Measurements from ENCODE around the gene HOXC10. TPM values are rescaled to one million over a fixed set of nuclear protein-coding genes. Genes with fewer than 3 reads are reported as not detected.

Gene HOXC10
- total and polyA plus RNA-seq, 2 experiments from 2014 or later = not detected

- H3K27me3 Mint-ChIP-seq (ENCODE audit: insufficient read depth, low read depth, poor library complexity) = peaks cover 98% of the 10 kb centered on the region
- Histone ChIP-seq H3F3A (replicated peaks; ENCODE audit: low read depth) (peaks cover 55% of the 10 kb centered on the region), H3K4me3 (peak overlapping the region; percentile 35; the same call in 1 of the 2 replicates), H3K36me3 (ENCODE audit: insufficient read depth) (no peaks in the 10 kb centered on the region; the same call in 1 of the 2 replicates), H4K20me1 (replicated peaks; ENCODE audit: insufficient read depth) (peaks cover 52% of the 10 kb centered on the region), H3K9me2 (ENCODE audit: insufficient read depth) (no peaks in the 10 kb centered on the region), H2AFZ (no peak overlapping the region), H3K79me2 (replicated peaks; ENCODE audit: insufficient read depth) (no peaks in the 10 kb centered on the region), H3K27me3 (ENCODE audit: insufficient read depth) (peaks cover 100% of the 10 kb centered on the region), H3K4me2 (peak overlapping the region; percentile 43), H3K27ac (ENCODE audit: low read depth) (no peak overlapping the region), H3K4me1 (ENCODE audit: insufficient read depth) (peaks cover 13% of the 10 kb centered on the region)
- no peak overlapping the region for H3K27ac Mint-ChIP-seq
- H3K4me3 Mint-ChIP-seq = no peak overlapping the region; the same call in 2 of the 3 replicates
- peaks cover 3% of the 10 kb centered on the region; the same call in 1 of the 3 replicates for H3K36me3 Mint-ChIP-seq (ENCODE audit: low read depth)
- H3K4me1 Mint-ChIP-seq = peaks cover 27% of the 10 kb centered on the region
- no peak for ATAC-seq
- peaks cover 6% of the 10 kb centered on the region for H3K9me3 Mint-ChIP-seq
- DNase-seq (ENCODE audit: low spot score) = no peak
- TF ChIP-seq, protein P1, sequence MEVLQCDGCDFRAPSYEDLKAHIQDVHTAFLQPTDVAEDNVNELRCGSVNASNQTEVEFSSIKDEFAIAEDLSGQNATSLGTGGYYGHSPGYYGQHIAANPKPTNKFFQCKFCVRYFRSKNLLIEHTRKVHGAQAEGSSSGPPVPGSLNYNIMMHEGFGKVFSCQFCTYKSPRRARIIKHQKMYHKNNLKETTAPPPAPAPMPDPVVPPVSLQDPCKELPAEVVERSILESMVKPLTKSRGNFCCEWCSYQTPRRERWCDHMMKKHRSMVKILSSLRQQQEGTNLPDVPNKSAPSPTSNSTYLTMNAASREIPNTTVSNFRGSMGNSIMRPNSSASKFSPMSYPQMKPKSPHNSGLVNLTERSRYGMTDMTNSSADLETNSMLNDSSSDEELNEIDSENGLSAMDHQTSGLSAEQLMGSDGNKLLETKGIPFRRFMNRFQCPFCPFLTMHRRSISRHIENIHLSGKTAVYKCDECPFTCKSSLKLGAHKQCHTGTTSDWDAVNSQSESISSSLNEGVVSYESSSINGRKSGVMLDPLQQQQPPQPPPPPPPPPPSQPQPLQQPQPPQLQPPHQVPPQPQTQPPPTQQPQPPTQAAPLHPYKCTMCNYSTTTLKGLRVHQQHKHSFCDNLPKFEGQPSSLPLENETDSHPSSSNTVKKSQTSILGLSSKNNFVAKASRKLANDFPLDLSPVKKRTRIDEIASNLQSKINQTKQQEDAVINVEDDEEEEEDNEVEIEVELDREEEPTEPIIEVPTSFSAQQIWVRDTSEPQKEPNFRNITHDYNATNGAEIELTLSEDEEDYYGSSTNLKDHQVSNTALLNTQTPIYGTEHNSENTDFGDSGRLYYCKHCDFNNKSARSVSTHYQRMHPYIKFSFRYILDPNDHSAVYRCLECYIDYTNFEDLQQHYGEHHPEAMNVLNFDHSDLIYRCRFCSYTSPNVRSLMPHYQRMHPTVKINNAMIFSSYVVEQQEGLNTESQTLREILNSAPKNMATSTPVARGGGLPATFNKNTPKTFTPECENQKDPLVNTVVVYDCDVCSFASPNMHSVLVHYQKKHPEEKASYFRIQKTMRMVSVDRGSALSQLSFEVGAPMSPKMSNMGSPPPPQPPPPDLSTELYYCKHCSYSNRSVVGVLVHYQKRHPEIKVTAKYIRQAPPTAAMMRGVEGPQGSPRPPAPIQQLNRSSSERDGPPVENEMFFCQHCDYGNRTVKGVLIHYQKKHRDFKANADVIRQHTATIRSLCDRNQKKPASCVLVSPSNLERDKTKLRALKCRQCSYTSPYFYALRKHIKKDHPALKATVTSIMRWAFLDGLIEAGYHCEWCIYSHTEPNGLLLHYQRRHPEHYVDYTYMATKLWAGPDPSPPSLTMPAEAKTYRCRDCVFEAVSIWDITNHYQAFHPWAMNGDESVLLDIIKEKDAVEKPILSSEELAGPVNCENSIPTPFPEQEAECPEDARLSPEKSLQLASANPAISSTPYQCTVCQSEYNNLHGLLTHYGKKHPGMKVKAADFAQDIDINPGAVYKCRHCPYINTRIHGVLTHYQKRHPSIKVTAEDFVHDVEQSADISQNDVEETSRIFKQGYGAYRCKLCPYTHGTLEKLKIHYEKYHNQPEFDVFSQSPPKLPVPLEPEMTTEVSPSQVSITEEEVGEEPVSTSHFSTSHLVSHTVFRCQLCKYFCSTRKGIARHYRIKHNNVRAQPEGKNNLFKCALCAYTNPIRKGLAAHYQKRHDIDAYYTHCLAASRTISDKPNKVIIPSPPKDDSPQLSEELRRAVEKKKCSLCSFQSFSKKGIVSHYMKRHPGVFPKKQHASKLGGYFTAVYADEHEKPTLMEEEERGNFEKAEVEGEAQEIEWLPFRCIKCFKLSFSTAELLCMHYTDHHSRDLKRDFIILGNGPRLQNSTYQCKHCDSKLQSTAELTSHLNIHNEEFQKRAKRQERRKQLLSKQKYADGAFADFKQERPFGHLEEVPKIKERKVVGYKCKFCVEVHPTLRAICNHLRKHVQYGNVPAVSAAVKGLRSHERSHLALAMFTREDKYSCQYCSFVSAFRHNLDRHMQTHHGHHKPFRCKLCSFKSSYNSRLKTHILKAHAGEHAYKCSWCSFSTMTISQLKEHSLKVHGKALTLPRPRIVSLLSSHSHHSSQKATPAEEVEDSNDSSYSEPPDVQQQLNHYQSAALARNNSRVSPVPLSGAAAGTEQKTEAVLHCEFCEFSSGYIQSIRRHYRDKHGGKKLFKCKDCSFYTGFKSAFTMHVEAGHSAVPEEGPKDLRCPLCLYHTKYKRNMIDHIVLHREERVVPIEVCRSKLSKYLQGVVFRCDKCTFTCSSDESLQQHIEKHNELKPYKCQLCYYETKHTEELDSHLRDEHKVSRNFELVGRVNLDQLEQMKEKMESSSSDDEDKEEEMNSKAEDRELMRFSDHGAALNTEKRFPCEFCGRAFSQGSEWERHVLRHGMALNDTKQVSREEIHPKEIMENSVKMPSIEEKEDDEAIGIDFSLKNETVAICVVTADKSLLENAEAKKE (CRISPR knock-in tag; IDR thresholded peaks at IDR 0.05) = no peak
- TF ChIP-seq JUNB (IDR thresholded peaks at IDR 0.05; ENCODE audit: unreplicated experiment) (no peak), ZNF114 (CRISPR knock-in tag; IDR thresholded peaks at IDR 0.05) (no peak), NANOG (IDR thresholded peaks at IDR 0.05; ENCODE audit: borderline replicate concordance) (no peak), CREB1 (CRISPR knock-in tag; IDR thresholded peaks at IDR 0.05; ENCODE audit: low read depth) (no peak), EZH2phosphoT487 (IDR thresholded peaks at IDR 0.05; ENCODE audit: unreplicated experiment) (peak; percentile 10), EZH2 (IDR thresholded peaks at IDR 0.05; ENCODE audit: low read depth, unreplicated experiment) (peak; percentile 82), POLR2AphosphoS5 (IDR thresholded peaks at IDR 0.05; ENCODE audit: low read depth) (no peak), ZNF331 (CRISPR knock-in tag; IDR thresholded peaks at IDR 0.05; ENCODE audit: low read depth) (no peak)
- TF ChIP-seq, protein P2, sequence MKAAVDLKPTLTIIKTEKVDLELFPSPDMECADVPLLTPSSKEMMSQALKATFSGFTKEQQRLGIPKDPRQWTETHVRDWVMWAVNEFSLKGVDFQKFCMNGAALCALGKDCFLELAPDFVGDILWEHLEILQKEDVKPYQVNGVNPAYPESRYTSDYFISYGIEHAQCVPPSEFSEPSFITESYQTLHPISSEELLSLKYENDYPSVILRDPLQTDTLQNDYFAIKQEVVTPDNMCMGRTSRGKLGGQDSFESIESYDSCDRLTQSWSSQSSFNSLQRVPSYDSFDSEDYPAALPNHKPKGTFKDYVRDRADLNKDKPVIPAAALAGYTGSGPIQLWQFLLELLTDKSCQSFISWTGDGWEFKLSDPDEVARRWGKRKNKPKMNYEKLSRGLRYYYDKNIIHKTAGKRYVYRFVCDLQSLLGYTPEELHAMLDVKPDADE (IDR thresholded peaks at IDR 0.05) = no peak
- TF ChIP-seq, protein P3, sequence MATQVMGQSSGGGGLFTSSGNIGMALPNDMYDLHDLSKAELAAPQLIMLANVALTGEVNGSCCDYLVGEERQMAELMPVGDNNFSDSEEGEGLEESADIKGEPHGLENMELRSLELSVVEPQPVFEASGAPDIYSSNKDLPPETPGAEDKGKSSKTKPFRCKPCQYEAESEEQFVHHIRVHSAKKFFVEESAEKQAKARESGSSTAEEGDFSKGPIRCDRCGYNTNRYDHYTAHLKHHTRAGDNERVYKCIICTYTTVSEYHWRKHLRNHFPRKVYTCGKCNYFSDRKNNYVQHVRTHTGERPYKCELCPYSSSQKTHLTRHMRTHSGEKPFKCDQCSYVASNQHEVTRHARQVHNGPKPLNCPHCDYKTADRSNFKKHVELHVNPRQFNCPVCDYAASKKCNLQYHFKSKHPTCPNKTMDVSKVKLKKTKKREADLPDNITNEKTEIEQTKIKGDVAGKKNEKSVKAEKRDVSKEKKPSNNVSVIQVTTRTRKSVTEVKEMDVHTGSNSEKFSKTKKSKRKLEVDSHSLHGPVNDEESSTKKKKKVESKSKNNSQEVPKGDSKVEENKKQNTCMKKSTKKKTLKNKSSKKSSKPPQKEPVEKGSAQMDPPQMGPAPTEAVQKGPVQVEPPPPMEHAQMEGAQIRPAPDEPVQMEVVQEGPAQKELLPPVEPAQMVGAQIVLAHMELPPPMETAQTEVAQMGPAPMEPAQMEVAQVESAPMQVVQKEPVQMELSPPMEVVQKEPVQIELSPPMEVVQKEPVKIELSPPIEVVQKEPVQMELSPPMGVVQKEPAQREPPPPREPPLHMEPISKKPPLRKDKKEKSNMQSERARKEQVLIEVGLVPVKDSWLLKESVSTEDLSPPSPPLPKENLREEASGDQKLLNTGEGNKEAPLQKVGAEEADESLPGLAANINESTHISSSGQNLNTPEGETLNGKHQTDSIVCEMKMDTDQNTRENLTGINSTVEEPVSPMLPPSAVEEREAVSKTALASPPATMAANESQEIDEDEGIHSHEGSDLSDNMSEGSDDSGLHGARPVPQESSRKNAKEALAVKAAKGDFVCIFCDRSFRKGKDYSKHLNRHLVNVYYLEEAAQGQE (IDR thresholded peaks at IDR 0.05; ENCODE audit: unreplicated experiment) = no peak
Observed at GRCh38 chr12:53955776-53956250, 29.1 kb upstream of the HOXC10 start.

Measured in GM23338 (cell line).